Measurements from ENCODE around the gene MCF2L2.
A peak's percentile ranks its signal among the peaks of the same experiment; 100 is the strongest.
"Not testable (repeated sequence)": the region's sequence is repeated elsewhere in the genome, so short reads cannot be mapped to it uniquely, and the experiment has no call there.

- not testable (repeated sequence) for TF ChIP-seq EZH2 (IDR thresholded peaks at IDR 0.05; ENCODE audit: low read depth)
- peak; percentile 10; the same call in 1 of the 2 replicates for TF ChIP-seq CTCF (conservative IDR thresholded peaks at IDR 0.05)
Observed at GRCh38 chr3:183179550-183179908, 248.9 kb downstream of the MCF2L2 start.
